Adrenal gland (tissue), 5 donors: ENCODE results near the gene ITGB6.

Experiments used
- POLR2A ChIP-seq, 2 donors: fragments of 450-650 bp; IDR thresholded peaks; one replicate each; pipeline ENCODE4 v1.6.1; 2017; ENCODE audit warnings: antibody characterized with exemption in 2 of 2, mild to moderate bottlenecking in 2 of 2, moderate library complexity in 1 of 2
- TF ChIP-seq, protein P1 (sequence below), 6 experiments: fragments of 450-650 bp in 4 of 6; fragments of 200-600 bp in 2 of 6; sonication (generic) in 1 of 6; IDR thresholded peaks; 1 replicate in 5 of 6; 2 replicates in 1 of 6; pipeline versions ENCODE4 v1.5.1 to v1.8.0; 2016 to 2021; ENCODE audit warnings: antibody characterized with exemption in 6 of 6, mild to moderate bottlenecking in 2 of 6, moderate library complexity in 1 of 6
- donor health status: DM: no; HTN: no; CAD: no.

DNA sequence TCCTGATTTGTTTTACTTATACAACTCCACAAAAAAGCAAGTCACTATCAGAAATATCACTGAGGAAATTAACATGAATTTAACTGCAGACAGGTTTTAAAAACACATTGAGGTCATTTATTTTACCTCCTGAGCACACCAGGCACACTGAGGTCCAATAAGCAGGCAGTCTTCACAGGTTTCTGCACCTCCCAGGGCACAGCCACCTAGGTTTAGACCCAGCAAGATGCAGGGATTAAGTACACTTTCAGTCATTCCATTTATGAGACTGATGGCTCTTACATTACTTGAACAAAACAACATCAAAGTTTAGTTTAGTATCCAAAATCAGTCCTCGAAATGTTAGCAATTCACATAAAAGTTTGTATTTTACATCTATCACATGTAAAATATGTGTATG, 1.0 kb downstream of the ITGB6 start:
- no peak for TF ChIP-seq POLR2A (IDR thresholded peaks at IDR 0.05)
- TF ChIP-seq, protein P1, sequence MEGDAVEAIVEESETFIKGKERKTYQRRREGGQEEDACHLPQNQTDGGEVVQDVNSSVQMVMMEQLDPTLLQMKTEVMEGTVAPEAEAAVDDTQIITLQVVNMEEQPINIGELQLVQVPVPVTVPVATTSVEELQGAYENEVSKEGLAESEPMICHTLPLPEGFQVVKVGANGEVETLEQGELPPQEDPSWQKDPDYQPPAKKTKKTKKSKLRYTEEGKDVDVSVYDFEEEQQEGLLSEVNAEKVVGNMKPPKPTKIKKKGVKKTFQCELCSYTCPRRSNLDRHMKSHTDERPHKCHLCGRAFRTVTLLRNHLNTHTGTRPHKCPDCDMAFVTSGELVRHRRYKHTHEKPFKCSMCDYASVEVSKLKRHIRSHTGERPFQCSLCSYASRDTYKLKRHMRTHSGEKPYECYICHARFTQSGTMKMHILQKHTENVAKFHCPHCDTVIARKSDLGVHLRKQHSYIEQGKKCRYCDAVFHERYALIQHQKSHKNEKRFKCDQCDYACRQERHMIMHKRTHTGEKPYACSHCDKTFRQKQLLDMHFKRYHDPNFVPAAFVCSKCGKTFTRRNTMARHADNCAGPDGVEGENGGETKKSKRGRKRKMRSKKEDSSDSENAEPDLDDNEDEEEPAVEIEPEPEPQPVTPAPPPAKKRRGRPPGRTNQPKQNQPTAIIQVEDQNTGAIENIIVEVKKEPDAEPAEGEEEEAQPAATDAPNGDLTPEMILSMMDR (IDR thresholded peaks at IDR 0.05): no peak
